KMS-11 (cell line): Measurements from ENCODE around the gene DNAH11.

Experiments used
- H2AFZ ChIP-seq: fragments of 200-600 bp; sonication (generic); 2 replicates; pipeline ENCODE4 v1.6.1; 2016; ENCODE audit warnings: antibody characterized with exemption, mixed run types, low read depth
- H3K27ac ChIP-seq: fragments of 200-600 bp; sonication (generic); 2 replicates; pipeline ENCODE4 v1.6.1; 2016; ENCODE audit warnings: mild to moderate bottlenecking, mixed run types
- H3K27me3 ChIP-seq: fragments of 200-600 bp; sonication (generic); 2 replicates; pipeline ENCODE4 v1.6.1; 2017; ENCODE audit warnings: mild to moderate bottlenecking, low read depth, mixed run types, moderate library complexity; ENCODE audit not compliant: insufficient read depth
- H3K36me3 ChIP-seq: fragments of 200-600 bp; sonication (generic); 2 replicates; pipeline ENCODE4 v1.6.1; 2017; ENCODE audit warnings: mild to moderate bottlenecking, mixed run types; ENCODE audit not compliant: insufficient read depth
- H3K4me1 ChIP-seq: fragments of 200-600 bp; sonication (generic); 2 replicates; pipeline ENCODE4 v1.6.1; 2016; ENCODE audit warnings: mild to moderate bottlenecking, low read depth, mixed run types; ENCODE audit not compliant: poor library complexity, severe bottlenecking
- H3K4me2 ChIP-seq: fragments of 200-600 bp; sonication (generic); 2 replicates; pipeline ENCODE4 v1.7.0; 2016; ENCODE audit warnings: mild to moderate bottlenecking, mixed run types
- H3K4me3 ChIP-seq: fragments of 200-600 bp; sonication (generic); IDR thresholded peaks from 2 replicates; pipeline ENCODE4 v1.6.1; 2017; ENCODE audit warnings: low read depth, low read length, mixed read lengths; ENCODE audit not compliant: insufficient read depth
- H3K79me2 ChIP-seq: fragments of 200-600 bp; sonication (generic); 2 replicates; pipeline ENCODE4 v1.6.1; 2016; ENCODE audit warnings: low read depth, mixed run types; ENCODE audit not compliant: insufficient read depth
- H3K9ac ChIP-seq: fragments of 200-600 bp; sonication (generic); 2 replicates; pipeline ENCODE4 v1.6.1; 2016; ENCODE audit warnings: mild to moderate bottlenecking, mixed run types
- H4K20me1 ChIP-seq: fragments of 200-600 bp; sonication (generic); 2 replicates; pipeline ENCODE4 v1.6.1; 2016; ENCODE audit warnings: mild to moderate bottlenecking, mixed run types; ENCODE audit not compliant: insufficient read depth
- CTCF ChIP-seq: fragments of 200-600 bp; sonication (generic); conservative IDR thresholded peaks from 2 replicates; pipeline ENCODE4 v1.6.1; 2017; ENCODE audit warnings: low read depth, mild to moderate bottlenecking, antibody characterized with exemption, low read length, moderate library complexity, mixed read lengths

Gene DNAH11

GRCh38 chr7:21771266-21771665, 228.4 kb downstream of the DNAH11 start:
- no peak for TF ChIP-seq CTCF
- no peaks in the 10 kb centered on the region; the same call in 1 of the 2 replicates for H3K27me3 ChIP-seq
- no peaks in the 10 kb centered on the region for H4K20me1 ChIP-seq
- H3K9ac ChIP-seq: no peak overlapping the region
- H3K4me3 ChIP-seq: no peak overlapping the region
- H3K4me2 ChIP-seq: no peak overlapping the region
- H3K4me1 ChIP-seq: peaks cover 3% of the 10 kb centered on the region
- no peaks in the 10 kb centered on the region for H3K79me2 ChIP-seq
- no peak overlapping the region for H2AFZ ChIP-seq
- no peak overlapping the region for H3K27ac ChIP-seq
- H3K36me3 ChIP-seq: no peaks in the 10 kb centered on the region

GRCh38 chr7:21771906-21772610, 229.2 kb downstream of the DNAH11 start:
- Histone ChIP-seq H3K9ac (no peak overlapping the region), H3K4me2 (no peak overlapping the region), H3K4me3 (no peak overlapping the region), H3K79me2 (no peaks in the 10 kb centered on the region), H3K4me1 (peaks cover under 1% of the 10 kb centered on the region), H3K27ac (no peak overlapping the region), H2AFZ (no peak overlapping the region), H3K27me3 (no peaks in the 10 kb centered on the region), H3K36me3 (no peaks in the 10 kb centered on the region), H4K20me1 (no peaks in the 10 kb centered on the region)
- no peak for TF ChIP-seq CTCF

GRCh38 chr7:21773326-21773725, 230.5 kb downstream of the DNAH11 start:
- Histone ChIP-seq H3K27me3 (no peaks in the 10 kb centered on the region), H3K9ac (no peak overlapping the region), H2AFZ (no peak overlapping the region), H3K4me3 (no peak overlapping the region), H4K20me1 (no peaks in the 10 kb centered on the region), H3K27ac (no peak overlapping the region), H3K79me2 (no peaks in the 10 kb centered on the region), H3K36me3 (no peaks in the 10 kb centered on the region), H3K4me2 (no peak overlapping the region), H3K4me1 (no peaks in the 10 kb centered on the region)
- no peak for TF ChIP-seq CTCF

GRCh38 chr7:21777921-21778320, 235.1 kb downstream of the DNAH11 start:
- Histone ChIP-seq H3K9ac (no peak overlapping the region), H3K36me3 (no peaks in the 10 kb centered on the region), H3K4me1 (no peaks in the 10 kb centered on the region), H3K79me2 (no peaks in the 10 kb centered on the region), H4K20me1 (no peaks in the 10 kb centered on the region), H2AFZ (no peak overlapping the region), H3K27me3 (no peaks in the 10 kb centered on the region), H3K27ac (no peak overlapping the region), H3K4me3 (no peak overlapping the region), H3K4me2 (no peak overlapping the region)
- no peak for TF ChIP-seq CTCF
